HG02885 (cell line): Measurements from ENCODE around the gene TNS1.

Experiments used
- ATAC-seq: cut with Tn5 transposase; IDR thresholded peaks from one replicate; pipeline ENCODE4 v1.9.1; 2021; ENCODE audit warnings: mild to moderate bottlenecking; ENCODE audit not compliant: unreplicated experiment, poor library complexity

TNS1 gene

GRCh38 chr2:217983276-217984233, 19.2 kb downstream of the TNS1 start:
- no peak for ATAC-seq

- no peak for ATAC-seq
Measured at GRCh38 chr2:217981971-217982370, 20.8 kb downstream of the TNS1 start.

- no peak for ATAC-seq
Measured at GRCh38 chr2:217981084-217981730, 21.6 kb downstream of the TNS1 start.

GRCh38 chr2:217980591-217980990, 22.2 kb downstream of the TNS1 start:
- no peak for ATAC-seq

GRCh38 chr2:217980036-217980435, 22.8 kb downstream of the TNS1 start:
- ATAC-seq, result no peak

- ATAC-seq, result no peak
Measured at GRCh38 chr2:217979151-217979811, 23.5 kb downstream of the TNS1 start.

- no peak for ATAC-seq
Measured at GRCh38 chr2:217978536-217979150, 24.2 kb downstream of the TNS1 start.

- no peak for ATAC-seq
Measured at GRCh38 chr2:217977840-217978535, 24.8 kb downstream of the TNS1 start.

- no peak for ATAC-seq
Measured at GRCh38 chr2:217976301-217976700, 26.5 kb downstream of the TNS1 start.

- no peak for ATAC-seq
Measured at GRCh38 chr2:217975626-217976025, 27.2 kb downstream of the TNS1 start.

- ATAC-seq, result no peak
Measured at GRCh38 chr2:217974389-217975005, 28.3 kb downstream of the TNS1 start.

GRCh38 chr2:217973008-217973787, 29.6 kb downstream of the TNS1 start:
- no peak for ATAC-seq

- ATAC-seq, result no peak
Measured at GRCh38 chr2:217972490-217972889, 30.3 kb downstream of the TNS1 start.

GRCh38 chr2:217972037-217972436, 30.8 kb downstream of the TNS1 start:
- no peak for ATAC-seq

- ATAC-seq, result no peak
Measured at GRCh38 chr2:217971166-217971565, 31.6 kb downstream of the TNS1 start.

- ATAC-seq, result no peak
Measured at GRCh38 chr2:217970206-217970605, 32.6 kb downstream of the TNS1 start.

GRCh38 chr2:217969588-217969987, 33.2 kb downstream of the TNS1 start:
- no peak for ATAC-seq

- ATAC-seq, result no peak
Measured at GRCh38 chr2:217968023-217968422, 34.8 kb downstream of the TNS1 start.
